ENCODE data around the gene PRF1. TPM values are rescaled to one million over a fixed set of nuclear protein-coding genes. Genes with fewer than 3 reads are reported as not detected.

The PRF1 gene
- polyA plus RNA-seq, 1 donor (not counting 4 experiments of a cell fraction or from before 2014, with no cell fraction given): not detected

- FAIRE-seq: no peak
Measured at GRCh38 chr10:70597856-70598815, 4.4 kb downstream of the PRF1 start.

GRCh38 chr10:70596860-70597809 is 5.4 kb downstream of the PRF1 start:
- no peak overlapping the region for H3K4me3 ChIP-seq (ENCODE audit: control insufficient read depth in 2 of 3, extremely low read depth in 1 of 3, insufficient read depth in 2 of 3, low read depth in 1 of 3, low read length in 3 of 3)
- H3K27ac ChIP-seq (ENCODE audit: control insufficient read depth, insufficient read depth, low read length): no peak overlapping the region
- TF ChIP-seq EZH2 (IDR thresholded peaks at IDR 0.05; ENCODE audit: low read length) (no peak), CTCF (optimal IDR thresholded peaks at IDR 0.05 in 1 of 3, IDR thresholded peaks at IDR 0.05 in 1 of 3, conservative IDR thresholded peaks at IDR 0.05 in 1 of 3; ENCODE audit: extremely low read depth in 1 of 3, insufficient read depth in 2 of 3, low read length in 3 of 3) (no peak)
- H3K79me2 ChIP-seq (ENCODE audit: control insufficient read depth, insufficient read depth, low read length): no peaks in the 10 kb centered on the region
- H4K20me1 ChIP-seq (ENCODE audit: control insufficient read depth, extremely low read depth, insufficient read depth, low read length): no peaks in the 10 kb centered on the region
- peak overlapping the region; percentile 32 for H3K4me2 ChIP-seq (ENCODE audit: control insufficient read depth, extremely low read depth, insufficient read depth, low read depth, low read length)
- H3K9me1 ChIP-seq (ENCODE audit: control insufficient read depth, extremely low read depth, insufficient read depth, low read length): no peaks in the 10 kb centered on the region
- FAIRE-seq: peak; percentile 86
- no peak for DNase-seq (ENCODE audit: low read depth, low spot score)
- peaks cover 14% of the 10 kb centered on the region for H3K27me3 ChIP-seq (ENCODE audit: control insufficient read depth, extremely low read depth, insufficient read depth, low read length)
- no peaks in the 10 kb centered on the region for H3K36me3 ChIP-seq (ENCODE audit: control insufficient read depth in 2 of 2, extremely low read depth in 1 of 2, insufficient read depth in 2 of 2, low read length in 2 of 2)
- no peak overlapping the region for H2AFZ ChIP-seq (ENCODE audit: control insufficient read depth, low read length)
- dilution Hi-C loops (cut with MboI; ENCODE audit: extremely low pct_ligation_motif_present, low sequenced_read_pairs): no loop called here
- H3K9me3 ChIP-seq (ENCODE audit: control insufficient read depth, low read depth, low read length): no peaks in the 10 kb centered on the region
- peaks cover 10% of the 10 kb centered on the region for H3K4me1 ChIP-seq (ENCODE audit: control insufficient read depth, extremely low read depth, insufficient read depth, low read length)
- no peak overlapping the region for H3K9ac ChIP-seq (ENCODE audit: control insufficient read depth, extremely low read depth, insufficient read depth, low read length)

More at GRCh38 chr10:70597856-70598815, 4.4 kb downstream of the PRF1 start:
- no peak for DNase-seq (ENCODE audit: low read depth, low spot score)
- Histone ChIP-seq H3K79me2 (ENCODE audit: control insufficient read depth, insufficient read depth, low read length) (no peaks in the 10 kb centered on the region), H3K9me1 (ENCODE audit: control insufficient read depth, extremely low read depth, insufficient read depth, low read length) (no peaks in the 10 kb centered on the region), H3K9ac (ENCODE audit: control insufficient read depth, extremely low read depth, insufficient read depth, low read length) (no peak overlapping the region), H3K4me3 (ENCODE audit: control insufficient read depth in 2 of 3, extremely low read depth in 1 of 3, insufficient read depth in 2 of 3, low read depth in 1 of 3, low read length in 3 of 3) (no peak overlapping the region), H3K9me3 (ENCODE audit: control insufficient read depth, low read depth, low read length) (no peaks in the 10 kb centered on the region), H3K36me3 (ENCODE audit: control insufficient read depth in 2 of 2, extremely low read depth in 1 of 2, insufficient read depth in 2 of 2, low read length in 2 of 2) (no peaks in the 10 kb centered on the region), H3K4me1 (ENCODE audit: control insufficient read depth, extremely low read depth, insufficient read depth, low read length) (peaks cover 10% of the 10 kb centered on the region), H3K27ac (ENCODE audit: control insufficient read depth, insufficient read depth, low read length) (no peak overlapping the region), H3K27me3 (ENCODE audit: control insufficient read depth, extremely low read depth, insufficient read depth, low read length) (peaks cover 6% of the 10 kb centered on the region), H4K20me1 (ENCODE audit: control insufficient read depth, extremely low read depth, insufficient read depth, low read length) (no peaks in the 10 kb centered on the region), H3K4me2 (ENCODE audit: control insufficient read depth, extremely low read depth, insufficient read depth, low read depth, low read length) (no peak overlapping the region), H2AFZ (ENCODE audit: control insufficient read depth, low read length) (no peak overlapping the region)
- dilution Hi-C loops (cut with MboI; ENCODE audit: extremely low pct_ligation_motif_present, low sequenced_read_pairs): no loop called here
- TF ChIP-seq EZH2 (IDR thresholded peaks at IDR 0.05; ENCODE audit: low read length): no peak
- TF ChIP-seq CTCF (optimal IDR thresholded peaks at IDR 0.05 in 1 of 3, IDR thresholded peaks at IDR 0.05 in 1 of 3, conservative IDR thresholded peaks at IDR 0.05 in 1 of 3; ENCODE audit: extremely low read depth in 1 of 3, insufficient read depth in 2 of 3, low read length in 3 of 3): no peak

Data from keratinocyte (primary cell).